H9 (cell line): Measurements from ENCODE around the gene SPATA18. TPM values are rescaled to one million over a fixed set of nuclear protein-coding genes. Genes with fewer than 3 reads are reported as not detected.
A peak's percentile ranks its signal among the peaks of the same experiment; 100 is the strongest.

ENCODE experiments used
- DNase-seq: peaks from one replicate; pipeline ENCODE4 v3.0.0-alpha.2; 2017
- H2AFZ ChIP-seq: one replicate; pipeline ENCODE4 v1.6.1; 2013; ENCODE audit warnings: mild to moderate bottlenecking, low read length, control low read depth, moderate library complexity
- H2AK5ac ChIP-seq: 2 replicates; pipeline ENCODE4 v1.6.1; 2013; ENCODE audit warnings: low read length, control low read depth, mixed read lengths; ENCODE audit not compliant: insufficient read length
- H2BK120ac ChIP-seq: one replicate; pipeline ENCODE4 v1.6.1; 2013; ENCODE audit warnings: low read depth, mild to moderate bottlenecking, low read length, control low read depth, inconsistent platforms; ENCODE audit not compliant: poor library complexity, severe bottlenecking
- H2BK12ac ChIP-seq: 2 replicates; pipeline ENCODE4 v1.6.1; 2013; ENCODE audit warnings: low read length, control low read depth, mixed read lengths, low read depth; ENCODE audit not compliant: insufficient read length
- H2BK15ac ChIP-seq: 2 replicates; pipeline ENCODE4 v1.6.1; 2013; ENCODE audit warnings: low read depth, low read length, control low read depth
- H2BK20ac ChIP-seq: one replicate; pipeline ENCODE4 v1.6.1; 2013; ENCODE audit warnings: low read depth, mild to moderate bottlenecking, low read length, control low read depth, inconsistent platforms; ENCODE audit not compliant: poor library complexity, severe bottlenecking
- H2BK5ac ChIP-seq: 2 replicates; pipeline ENCODE4 v1.6.1; 2013; ENCODE audit warnings: low read length, control low read depth, mixed read lengths; ENCODE audit not compliant: insufficient read length
- H3K14ac ChIP-seq: 2 replicates; pipeline ENCODE4 v1.6.1; 2013; ENCODE audit warnings: low read length, control low read depth; ENCODE audit not compliant: insufficient read depth
- H3K18ac ChIP-seq: 2 replicates; pipeline ENCODE4 v1.6.1; 2013; ENCODE audit warnings: low read depth, mild to moderate bottlenecking, mixed read lengths, low read length, control low read depth; ENCODE audit not compliant: insufficient read length
- H3K23ac ChIP-seq: 2 replicates; pipeline ENCODE4 v1.6.1; 2013; ENCODE audit warnings: low read length, control low read depth, mixed read lengths, low read depth; ENCODE audit not compliant: insufficient read length
- H3K23me2 ChIP-seq: 2 replicates; pipeline ENCODE4 v1.6.1; 2013; ENCODE audit warnings: low read depth, mild to moderate bottlenecking, mixed read lengths, low read length, control low read depth; ENCODE audit not compliant: insufficient read length, poor library complexity, severe bottlenecking
- H3K27ac ChIP-seq: 2 replicates; pipeline ENCODE4 v1.5.1; 2013; ENCODE audit warnings: low read length, control low read depth, mixed read lengths, low read depth; ENCODE audit not compliant: insufficient read length
- H3K27me3 ChIP-seq: 2 replicates; pipeline ENCODE4 v1.6.1; 2013; ENCODE audit warnings: low read length, control low read depth, inconsistent platforms; ENCODE audit not compliant: insufficient read depth
- H3K4ac ChIP-seq: 2 replicates; pipeline ENCODE4 v1.6.1; 2013; ENCODE audit warnings: low read depth, mild to moderate bottlenecking, control low read depth, inconsistent platforms, low read length, moderate library complexity
- H3K4me1 ChIP-seq: 2 replicates; pipeline ENCODE4 v1.6.1; 2013; ENCODE audit warnings: low read length, control low read depth, inconsistent platforms; ENCODE audit not compliant: insufficient read depth
- H3K4me2 ChIP-seq: 2 replicates; pipeline ENCODE4 v1.6.1; 2013; ENCODE audit warnings: low read length, control low read depth, mixed read lengths; ENCODE audit not compliant: insufficient read length, insufficient read depth
- H3K56ac ChIP-seq: 2 replicates; pipeline ENCODE4 v1.6.1; 2013; ENCODE audit warnings: low read depth, mild to moderate bottlenecking, mixed read lengths, low read length, control low read depth; ENCODE audit not compliant: insufficient read length
- H3K79me1 ChIP-seq: 2 replicates; pipeline ENCODE4 v1.6.1; 2013; ENCODE audit warnings: low read depth, mild to moderate bottlenecking, moderate library complexity, low read length, control low read depth, inconsistent platforms; ENCODE audit not compliant: insufficient read depth, poor library complexity, severe bottlenecking
- H3K79me2 ChIP-seq: 2 replicates; pipeline ENCODE4 v1.6.1; 2013; ENCODE audit warnings: low read length, control low read depth, inconsistent platforms; ENCODE audit not compliant: insufficient read depth
- H3K9ac ChIP-seq: 2 replicates; pipeline ENCODE4 v1.6.1; 2013; ENCODE audit warnings: low read length, control low read depth, mixed read lengths; ENCODE audit not compliant: insufficient read length; ENCODE audit errors: extremely low read depth
- H3K9me3 ChIP-seq: one replicate; pipeline ENCODE4 v1.6.1; 2013; ENCODE audit warnings: low read depth, low read length, inconsistent platforms; ENCODE audit not compliant: control insufficient read depth
- H3T11ph ChIP-seq: one replicate; pipeline ENCODE4 v1.6.1; 2013; ENCODE audit warnings: mild to moderate bottlenecking, low read length, control low read depth, inconsistent platforms
- H4K20me1 ChIP-seq: one replicate; pipeline ENCODE4 v1.6.1; 2013; ENCODE audit not compliant: control insufficient read depth, insufficient read length, insufficient read depth
- H4K5ac ChIP-seq: 2 replicates; pipeline ENCODE4 v1.6.1; 2013; ENCODE audit warnings: low read depth, mild to moderate bottlenecking, mixed read lengths, low read length, control low read depth; ENCODE audit not compliant: insufficient read length
- H4K8ac ChIP-seq: replicated peaks from 2 replicates; pipeline ENCODE4 v1.6.1; 2013; ENCODE audit warnings: low read length, control low read depth, mixed read lengths, low read depth; ENCODE audit not compliant: insufficient read length
- H4K91ac ChIP-seq: 2 replicates; pipeline ENCODE4 v1.6.1; 2013; ENCODE audit warnings: low read depth, mild to moderate bottlenecking, moderate library complexity, mixed read lengths, low read length, control low read depth; ENCODE audit not compliant: insufficient read length
- H3K27ac Mint-ChIP-seq, 3 experiments: 2 replicates in 2 of 3; 3 replicates in 1 of 3; pipeline ENCODE4 v1.8.0; 2020 to 2021; ENCODE audit warnings: mixed read lengths in 3 of 3, mild to moderate bottlenecking in 1 of 3, moderate library complexity in 1 of 3
- H3K27me3 Mint-ChIP-seq: 2 replicates; pipeline ENCODE4 v1.8.0; 2021; ENCODE audit warnings: low read depth, mild to moderate bottlenecking, moderate library complexity, mixed read lengths
- H3K36me3 Mint-ChIP-seq, 3 experiments: 2 replicates in 2 of 3; 3 replicates in 1 of 3; pipeline ENCODE4 v1.8.0; 2020 to 2021; ENCODE audit warnings: low read depth in 3 of 3, mixed read lengths in 3 of 3; ENCODE audit not compliant: insufficient read depth in 1 of 3
- H3K4me1 Mint-ChIP-seq, 2 experiments: 2 replicates each; pipeline ENCODE4 v1.8.0; 2020; ENCODE audit warnings: mixed read lengths in 2 of 2
- H3K4me3 Mint-ChIP-seq, 2 experiments: 2 replicates in 1 of 2; 3 replicates in 1 of 2; pipeline ENCODE4 v1.8.0; 2020 to 2021; ENCODE audit warnings: mild to moderate bottlenecking in 2 of 2, mixed read lengths in 2 of 2, moderate library complexity in 1 of 2
- H3K9me3 Mint-ChIP-seq, 2 experiments: 2 replicates in 1 of 2; 3 replicates in 1 of 2; pipeline ENCODE4 v1.8.0; 2020; ENCODE audit warnings: mild to moderate bottlenecking in 2 of 2, mixed read lengths in 2 of 2, moderate library complexity in 1 of 2
- CTCF ChIP-seq: fragments of 200-600 bp; sonication (generic); conservative IDR thresholded peaks from 3 replicates; pipeline ENCODE4 v1.8.0; 2021; ENCODE audit warnings: antibody characterized with exemption, mild to moderate bottlenecking
- WGBS: extraction: QIAGEN DNeasy Blood & Tissue Kit; methylation state at CpG from one replicate; pipeline ENCODE4 v1.1.7; 2013; ENCODE audit warnings: missing lambda C conversion rate, low lambda C conversion rate, mixed read lengths; ENCODE audit not compliant: insufficient read length; ENCODE audit errors: extremely low coverage; 5-methylcytosine and 5-hydroxymethylcytosine counted together
- total RNA-seq: library from RNA; stranded (reverse); gene quantifications from 2 replicates; pipeline ENCODE4 v1.2.1, GENCODE V29; 2021

SPATA18 gene
- total RNA-seq, 1 experiment from 2014 or later, result 3.9 TPM

DNA sequence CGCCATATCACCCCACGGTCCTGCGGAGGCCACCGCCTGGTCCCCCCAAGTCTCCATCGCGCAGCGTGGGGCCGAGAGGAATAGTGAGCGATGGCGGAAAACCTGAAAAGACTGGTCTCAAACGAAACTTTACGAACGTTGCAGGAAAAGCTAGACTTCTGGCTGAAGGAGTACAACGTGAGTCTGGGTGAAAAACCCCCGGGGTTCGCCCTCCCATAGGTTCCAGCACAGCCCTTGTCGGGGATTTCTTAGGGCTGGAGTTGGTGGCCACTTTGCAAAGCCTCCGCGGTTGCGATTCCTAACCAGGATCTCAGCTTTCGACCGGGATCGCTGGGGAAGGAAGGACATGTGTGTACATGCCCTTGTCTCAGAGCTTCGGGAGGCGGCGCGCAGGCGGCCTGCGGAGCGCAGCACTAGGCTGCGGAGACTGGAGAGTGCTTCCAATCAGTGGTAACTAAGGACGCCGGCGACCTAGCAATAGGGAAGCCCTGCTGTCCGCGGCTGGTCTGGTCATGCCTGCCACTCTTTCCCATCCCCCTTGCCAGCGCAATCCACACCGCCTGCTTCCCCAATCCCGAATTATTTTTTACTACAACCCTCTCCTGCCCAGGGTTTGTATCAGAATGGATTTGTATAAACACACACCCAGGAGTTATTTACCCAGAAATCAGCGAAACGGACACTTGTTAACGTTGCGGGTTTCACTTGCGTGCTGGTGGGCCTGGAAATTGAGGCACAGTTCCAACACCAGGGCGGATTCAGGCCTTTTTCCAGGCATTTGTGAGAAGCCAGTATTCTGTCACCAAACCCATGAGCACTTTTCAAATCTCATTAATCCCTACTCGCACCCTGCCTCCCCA lies 741 bp downstream of the SPATA18 start:
- Mint-ChIP-seq H3K4me1 (peaks cover 19 to 34% of the 10 kb centered on the region in 2 experiments), H3K4me3 (peak overlapping the region; percentile 82 to 85), H3K27me3 (peaks cover 22% of the 10 kb centered on the region), H3K9me3 (peaks cover 13 to 14% of the 10 kb centered on the region in 2 experiments), H3K36me3 (peaks cover 7 to 9% (median 8%) of the 10 kb centered on the region in 3 experiments; a peak in 6 of 7 replicates), H3K27ac (peak overlapping the region in 1 of 3 experiments; percentile 97; a peak in 2 of 7 replicates)
- Histone ChIP-seq H3K27ac (no peak overlapping the region), H3K9ac (peak overlapping the region; percentile 21), H3K23ac (no peak overlapping the region), H4K8ac (no peak overlapping the region), H3K14ac (peak overlapping the region; percentile 80; the same call in 1 of the 2 replicates), H2AFZ (peak overlapping the region; percentile 57), H3T11ph (no peak overlapping the region), H2BK12ac (no peak overlapping the region), H2BK120ac (no peak overlapping the region), H3K56ac (no peak overlapping the region), H4K91ac (no peak overlapping the region), H3K9me3 (no peaks in the 10 kb centered on the region), H2BK15ac (no peak overlapping the region), H3K23me2 (peaks cover 10% of the 10 kb centered on the region), H3K18ac (peak overlapping the region; percentile 71), H3K79me1 (no peaks in the 10 kb centered on the region), H3K27me3 (no peaks in the 10 kb centered on the region; the same call in 1 of the 2 replicates), H2BK5ac (no peak overlapping the region), H3K4ac (no peak overlapping the region), H3K79me2 (no peaks in the 10 kb centered on the region), H2BK20ac (no peak overlapping the region), H3K4me1 (no peaks in the 10 kb centered on the region), H2AK5ac (no peak overlapping the region), H4K20me1 (no peaks in the 10 kb centered on the region), H4K5ac (no peak overlapping the region), H3K4me2 (peak overlapping the region; percentile 64)
- TF ChIP-seq CTCF, result no peak
- peak; percentile 94 for DNase-seq
- no CpG with 5 or more reads among the region's 46 CpGs for WGBS
